HG02885 (cell line): ENCODE results near the gene ADCY5.

Source experiments
- ATAC-seq: cut with Tn5 transposase; IDR thresholded peaks from one replicate; pipeline ENCODE4 v1.9.1; 2021; ENCODE audit warnings: mild to moderate bottlenecking; ENCODE audit not compliant: unreplicated experiment, poor library complexity

Gene ADCY5

DNA sequence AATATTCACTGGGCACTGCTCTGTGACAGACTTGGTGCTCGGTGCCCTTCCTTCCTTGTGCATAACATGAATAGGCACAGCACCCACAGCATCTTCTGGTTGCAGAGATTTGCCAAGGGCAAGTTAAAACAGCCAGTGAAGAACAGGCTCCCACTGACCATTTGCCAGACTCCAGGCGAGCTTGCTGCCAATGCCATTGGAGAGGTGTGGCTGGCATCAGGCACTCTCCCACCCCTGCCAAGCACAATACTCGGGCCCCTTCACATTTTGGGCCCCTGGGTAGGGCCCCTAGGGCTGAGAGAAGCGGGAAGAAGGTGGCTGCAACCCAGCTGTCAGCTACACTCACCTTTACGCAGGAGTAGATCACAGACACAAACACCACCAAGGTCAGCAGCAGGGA, 135.0 kb downstream of the ADCY5 start:
- ATAC-seq, result no peak

DNA sequence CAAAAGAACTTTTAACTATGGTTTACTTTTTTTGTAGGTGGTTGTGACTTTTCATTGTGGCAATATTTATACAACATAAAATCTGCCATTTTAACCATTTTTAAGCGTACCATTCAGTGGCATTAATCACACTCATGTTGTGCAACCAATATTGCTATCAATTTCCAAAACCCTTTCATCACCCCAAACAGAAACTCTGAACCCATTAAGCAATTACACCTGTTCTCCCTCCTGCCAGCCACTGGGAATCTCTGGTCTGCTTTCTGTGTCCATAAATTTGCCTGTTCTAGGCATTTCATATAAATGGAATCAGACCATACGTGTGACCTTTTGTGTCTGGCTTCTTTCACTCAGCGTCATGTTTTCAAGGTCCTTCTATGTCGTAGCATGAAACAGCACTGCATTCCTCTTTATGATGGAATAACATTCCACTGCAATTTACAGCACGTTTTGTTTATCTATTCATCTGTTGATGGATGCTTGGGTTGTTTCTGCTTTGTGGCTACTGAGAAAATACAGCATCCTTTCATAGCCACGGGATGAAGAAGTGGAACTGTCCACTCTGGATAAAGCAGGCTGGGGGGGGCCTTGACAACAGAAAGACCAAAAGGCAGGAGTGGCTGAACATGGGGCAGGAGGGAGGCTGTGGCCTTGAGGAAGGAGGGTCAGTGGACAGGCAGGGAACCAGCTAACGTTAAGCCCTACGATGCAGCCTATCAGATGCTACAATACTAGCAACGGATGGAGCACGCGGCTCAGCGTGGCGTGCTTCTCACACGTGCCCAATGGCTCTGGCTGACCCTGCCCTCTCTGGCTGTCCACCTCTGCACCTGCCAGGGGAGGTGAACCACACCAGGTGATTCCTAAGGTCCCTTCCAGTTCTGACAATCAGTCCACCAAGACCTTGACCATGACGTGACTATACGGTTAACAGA, 136.3 kb downstream of the ADCY5 start:
- ATAC-seq, result no peak

DNA sequence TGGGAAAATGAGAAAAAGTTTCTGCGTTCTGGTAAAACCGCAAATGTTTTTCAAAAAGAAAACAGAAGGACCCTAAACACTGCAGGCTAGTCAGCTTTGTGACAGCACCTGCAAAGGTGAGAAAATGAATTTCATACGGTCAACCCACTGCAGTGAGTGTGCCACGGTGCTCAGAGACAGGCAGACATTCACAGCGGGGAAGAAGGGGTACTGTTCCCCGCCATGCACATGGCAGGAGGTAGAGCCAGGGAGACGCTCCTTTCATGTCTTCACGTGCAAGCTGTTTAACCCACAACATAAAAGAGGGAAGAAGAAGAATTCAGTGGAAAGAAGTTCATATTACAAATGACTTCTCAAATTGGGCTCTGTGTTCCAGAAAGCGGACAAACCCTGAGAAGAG, 137.7 kb downstream of the ADCY5 start:
- no peak for ATAC-seq

DNA sequence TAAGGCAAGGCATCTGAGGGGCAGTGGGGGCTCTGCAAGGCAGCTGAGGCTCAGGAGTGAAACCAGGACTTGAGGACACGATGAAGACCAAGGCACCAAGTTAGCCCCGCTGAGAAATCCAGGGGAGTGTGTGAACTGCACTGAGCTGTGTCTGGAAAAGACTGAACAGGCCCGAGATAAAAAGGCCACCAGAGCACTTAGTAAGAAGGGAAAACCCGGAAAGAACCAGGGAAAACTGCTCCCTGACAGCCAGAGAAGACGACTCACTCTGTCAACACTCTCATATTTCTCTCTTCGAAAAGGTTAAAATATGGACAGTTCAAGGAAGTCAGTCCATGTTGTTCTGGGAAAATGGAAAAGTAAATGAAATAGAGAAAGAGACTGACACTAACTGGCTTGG, 138.1 kb downstream of the ADCY5 start:
- ATAC-seq, result no peak

DNA sequence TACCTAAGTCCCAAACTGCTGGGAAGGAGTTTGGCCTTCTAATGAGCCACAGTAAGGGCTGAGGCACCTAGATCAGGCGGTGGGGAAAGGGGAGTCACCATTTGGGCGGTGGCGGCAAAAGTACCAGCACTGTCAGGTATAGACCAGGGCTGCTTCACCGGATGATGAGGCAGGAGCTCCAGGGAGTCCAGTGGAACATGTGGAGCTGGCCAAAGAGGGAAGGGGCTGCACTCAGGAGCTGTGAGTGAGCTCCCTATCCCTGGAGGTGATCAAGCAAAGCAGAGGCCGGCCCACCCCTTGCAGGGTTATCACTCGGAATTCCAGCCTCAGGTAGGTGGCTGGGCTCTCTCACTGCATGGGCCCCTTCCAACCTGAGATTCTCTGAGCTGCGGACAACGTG, 138.7 kb downstream of the ADCY5 start:
- ATAC-seq, result no peak

DNA sequence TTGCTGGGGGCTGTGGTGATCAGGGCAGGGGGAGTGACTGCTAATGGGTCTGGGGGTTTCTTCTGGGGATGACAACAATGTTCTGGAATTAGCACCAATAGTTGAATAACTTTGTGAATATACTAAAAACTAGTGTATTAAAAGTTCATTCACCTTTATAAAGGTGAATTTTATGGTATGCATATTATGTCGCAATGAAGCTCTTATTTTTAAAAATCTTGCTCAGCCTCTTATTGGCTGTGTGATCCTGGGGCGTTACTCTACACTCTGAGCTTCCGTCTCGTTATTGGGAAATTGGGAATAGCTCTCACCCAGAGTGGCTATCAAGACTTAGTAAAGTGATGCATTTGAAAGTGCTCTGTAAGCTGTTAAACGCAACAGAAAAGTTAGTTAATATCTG, 141.8 kb downstream of the ADCY5 start:
- no peak for ATAC-seq

DNA sequence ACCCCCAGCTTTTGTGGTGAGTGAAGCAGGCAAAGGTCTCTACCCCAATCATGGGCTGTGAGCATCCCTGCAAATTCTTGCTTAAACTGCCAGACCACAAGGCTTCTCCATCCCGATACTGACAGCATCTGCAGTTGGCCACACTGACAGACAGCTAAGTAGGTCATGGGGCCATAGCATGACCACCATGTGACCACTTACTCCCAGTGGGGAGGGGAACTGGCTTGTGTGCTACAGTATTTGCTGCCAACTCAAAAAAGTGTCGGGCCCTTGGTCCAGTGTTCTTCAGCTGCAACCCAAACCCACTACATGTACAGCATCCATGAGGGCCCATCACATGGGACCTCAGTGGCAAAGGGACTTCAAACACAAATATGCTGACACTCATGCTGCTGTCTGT, 143.7 kb downstream of the ADCY5 start:
- no peak for ATAC-seq

DNA sequence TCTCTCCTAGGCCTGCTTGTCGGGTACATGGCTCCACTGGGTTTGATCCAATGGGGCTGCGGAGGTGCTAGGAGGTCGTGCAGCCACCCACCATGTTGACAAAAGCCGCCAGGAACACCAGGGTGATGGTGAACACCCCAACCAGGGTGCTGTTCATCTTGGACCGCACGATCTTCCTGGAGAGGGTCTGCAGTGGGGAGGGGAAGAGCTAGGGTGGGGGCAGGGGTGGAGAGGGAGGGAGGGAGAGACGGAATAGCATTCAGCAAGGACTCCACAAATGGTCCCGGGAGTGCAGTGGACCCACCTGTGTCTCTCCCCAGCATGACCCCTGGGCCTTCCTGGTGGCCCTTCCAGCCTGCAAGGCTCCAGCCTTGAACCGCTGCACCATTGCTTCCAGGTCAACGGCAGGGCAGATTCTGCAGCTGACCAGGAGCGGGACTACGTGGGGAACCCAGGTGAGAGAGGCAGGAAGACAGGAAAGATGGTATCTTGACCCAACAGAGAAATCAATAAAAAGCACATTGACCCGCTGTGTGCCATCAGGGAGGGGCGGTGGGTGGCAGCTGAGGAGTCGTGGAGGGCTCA, 144.8 kb downstream of the ADCY5 start:
- ATAC-seq, result no peak

DNA sequence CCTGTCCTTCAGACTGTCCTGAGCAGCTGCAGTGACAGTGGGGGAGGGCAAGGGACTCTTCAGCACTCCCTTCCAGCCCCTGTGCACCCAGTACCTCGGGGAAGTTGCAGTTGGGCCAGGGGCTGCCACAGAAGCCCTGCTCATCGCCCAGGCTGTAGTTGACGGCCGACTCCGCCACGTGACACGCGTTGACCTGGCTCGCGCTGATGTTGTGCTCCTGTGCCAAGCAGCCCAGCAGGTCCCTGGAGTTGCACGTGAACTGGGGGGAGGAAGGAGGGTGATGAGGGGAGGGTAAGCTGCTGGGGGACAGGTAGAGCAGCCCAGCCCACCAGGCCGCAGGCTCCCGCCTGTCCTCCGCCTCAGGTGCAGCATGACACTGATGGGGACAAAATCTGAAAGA, 145.9 kb downstream of the ADCY5 start:
- no peak for ATAC-seq

DNA sequence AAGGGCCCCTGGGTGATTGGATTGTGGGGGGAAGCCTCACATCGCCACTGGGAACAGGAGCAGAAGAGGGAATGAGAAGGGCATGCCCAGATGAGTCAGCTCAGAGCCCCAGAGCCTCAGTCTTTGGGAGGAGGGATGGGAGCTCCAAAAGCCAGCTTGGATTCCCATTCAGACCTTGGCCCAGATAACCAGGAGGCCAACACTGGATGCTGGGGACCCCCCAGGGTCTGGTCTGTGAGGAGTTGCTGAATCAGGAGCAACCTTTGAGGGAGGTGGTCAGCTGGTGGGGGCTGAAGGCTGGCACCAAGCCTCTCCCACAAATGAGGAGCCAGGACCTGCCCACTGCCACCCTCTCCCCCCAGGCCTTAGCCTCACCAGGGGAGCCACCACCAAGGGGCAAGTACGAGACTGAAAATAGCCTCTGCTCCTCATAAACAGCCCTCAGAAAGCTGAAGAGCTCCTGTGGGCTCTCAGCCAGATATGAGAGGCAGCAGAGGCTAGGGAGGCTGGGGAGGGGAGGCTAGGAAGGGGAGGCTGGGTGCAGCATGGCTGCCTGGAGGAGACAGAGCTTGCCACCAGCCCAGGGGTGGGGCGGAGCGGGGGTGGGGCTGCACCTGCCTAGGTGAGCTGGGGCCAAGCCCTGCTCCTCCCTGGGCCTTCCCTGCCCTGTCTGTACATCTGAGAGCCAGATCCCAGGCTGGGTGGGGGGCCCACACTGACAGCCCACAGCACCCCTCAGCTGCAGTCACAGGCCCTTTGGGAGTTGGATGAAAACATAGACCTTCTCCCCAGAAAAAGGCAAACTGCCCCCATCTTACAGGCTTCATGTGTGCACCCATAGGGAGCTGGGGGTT, 147.3 kb downstream of the ADCY5 start:
- no peak for ATAC-seq

DNA sequence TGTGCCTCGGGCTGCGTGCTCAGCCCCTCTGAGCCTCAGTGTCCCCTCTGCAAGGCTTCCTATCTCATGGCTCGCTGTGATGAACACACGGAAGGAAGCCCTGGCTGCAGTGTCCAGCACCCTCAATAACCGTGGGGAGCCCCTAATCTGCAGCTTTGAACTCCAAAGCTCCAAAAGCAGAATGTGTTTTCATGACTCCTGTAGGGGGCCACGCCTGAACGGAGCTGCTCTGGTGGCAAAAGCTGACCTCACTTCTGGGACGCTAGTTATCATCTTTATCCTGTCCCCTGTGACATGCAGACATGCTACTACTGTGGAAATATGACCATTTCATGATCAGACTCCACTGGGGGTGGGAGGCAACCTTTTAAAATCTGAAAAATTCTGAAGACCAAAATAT, 148.3 kb downstream of the ADCY5 start:
- no peak for ATAC-seq

DNA sequence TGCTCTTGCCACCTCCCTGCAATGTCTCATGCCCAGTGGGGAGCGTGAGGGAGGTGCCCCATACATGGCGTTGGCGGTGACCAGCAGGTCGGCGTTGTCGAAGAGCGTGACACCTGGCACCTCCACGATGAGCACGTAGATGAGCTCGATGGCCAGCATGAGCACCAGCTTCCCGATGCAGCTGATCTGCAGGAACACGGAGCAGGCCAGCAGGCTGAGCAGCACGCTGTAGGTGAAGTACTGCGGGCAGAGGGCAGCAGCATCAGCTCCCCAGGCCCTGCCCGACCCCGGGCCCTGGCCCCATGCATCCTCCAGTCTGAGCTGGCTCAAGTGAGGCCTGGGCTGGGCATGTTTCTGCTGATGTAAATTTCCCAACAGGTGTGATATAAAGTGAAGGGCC, 148.8 kb downstream of the ADCY5 start:
- no peak for ATAC-seq

DNA sequence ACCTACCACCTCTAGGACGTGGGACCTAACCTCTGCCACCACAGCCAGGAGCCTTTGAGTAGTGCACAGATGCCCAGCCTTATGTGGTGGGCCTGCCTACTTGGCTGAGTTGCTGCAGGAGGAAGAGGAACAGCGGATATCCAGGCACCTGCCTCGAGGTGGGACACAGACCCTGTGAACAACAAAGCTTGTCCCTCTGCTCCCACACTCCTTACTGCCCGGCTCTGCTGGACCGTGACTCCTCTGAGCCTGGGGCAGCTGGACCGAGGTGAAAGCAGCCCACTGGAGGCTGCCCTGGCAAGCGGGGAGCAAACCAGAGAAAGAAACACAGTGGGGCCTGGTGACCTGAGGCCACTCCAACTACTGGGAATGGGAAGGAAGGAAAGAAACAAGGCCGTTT, 149.3 kb downstream of the ADCY5 start:
- no peak for ATAC-seq

DNA sequence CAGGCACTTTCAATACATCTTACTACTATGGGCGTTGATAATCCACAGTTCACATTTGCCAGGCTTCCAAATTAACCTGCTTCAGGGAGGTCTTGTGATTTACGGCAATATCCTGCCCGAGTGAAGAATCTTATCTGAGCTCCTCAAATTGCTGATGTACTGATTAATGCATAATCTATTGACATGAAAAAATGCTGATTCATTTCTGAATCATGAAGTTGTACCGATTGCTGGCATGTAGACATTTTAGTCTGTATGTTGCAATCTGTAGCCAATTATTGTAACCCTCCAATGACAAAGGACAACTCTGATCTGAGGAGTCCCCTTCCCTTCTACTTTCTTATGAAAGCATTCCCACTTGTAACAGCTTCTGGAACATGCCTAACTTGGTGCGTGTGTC, 150.0 kb downstream of the ADCY5 start:
- no peak for ATAC-seq

DNA sequence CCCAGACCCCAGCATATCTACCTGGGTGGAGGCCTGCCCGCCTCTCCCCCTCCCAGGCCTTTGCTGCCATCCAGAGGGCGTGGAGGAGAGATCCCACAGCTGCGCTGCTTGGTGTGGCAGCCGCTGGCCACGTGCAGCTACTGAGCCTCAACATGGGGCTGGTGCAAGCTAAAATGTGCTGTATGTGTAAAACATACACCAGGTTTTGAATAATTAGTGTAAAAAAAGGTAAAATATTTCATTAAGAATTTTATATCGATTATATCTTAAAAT, 151.3 kb downstream of the ADCY5 start:
- ATAC-seq, result no peak

DNA sequence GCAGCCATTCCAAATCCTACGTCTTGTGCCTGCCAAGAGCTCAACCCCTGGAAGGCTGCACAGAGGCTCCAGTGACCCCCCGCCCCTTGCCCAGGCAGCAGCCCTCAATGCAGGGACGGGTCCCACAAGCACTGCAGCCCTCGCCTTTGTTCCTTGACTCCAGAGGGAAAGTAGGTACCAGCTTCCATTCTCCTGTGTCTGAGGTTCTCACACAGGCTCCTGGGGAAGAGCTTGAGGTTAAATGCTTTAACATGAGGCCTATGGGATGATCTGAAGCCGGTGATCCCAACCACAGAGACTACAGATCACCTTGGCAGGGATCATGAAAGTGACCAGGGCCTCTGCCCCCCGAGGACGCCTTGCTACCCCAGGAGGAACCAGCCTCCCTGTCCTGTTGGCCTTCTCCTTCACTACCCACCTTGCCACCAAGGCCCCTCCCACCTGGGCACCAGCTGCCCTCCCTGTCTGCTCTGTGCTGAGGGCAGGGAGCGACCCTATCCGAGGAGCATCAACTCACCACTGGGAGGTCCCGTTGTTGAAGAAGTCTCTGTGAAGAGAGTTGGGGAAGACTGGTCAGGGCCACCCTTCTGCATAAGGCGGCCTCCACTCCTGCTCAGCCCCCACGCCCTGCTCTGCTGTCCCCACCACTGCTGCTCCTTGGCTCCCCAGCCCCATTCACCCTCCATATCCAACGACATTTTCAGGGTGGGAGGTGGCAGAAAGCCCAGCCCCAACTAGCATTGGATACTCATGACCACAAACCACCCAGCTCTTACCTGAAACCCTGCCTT, 151.9 kb downstream of the ADCY5 start:
- no peak for ATAC-seq

DNA sequence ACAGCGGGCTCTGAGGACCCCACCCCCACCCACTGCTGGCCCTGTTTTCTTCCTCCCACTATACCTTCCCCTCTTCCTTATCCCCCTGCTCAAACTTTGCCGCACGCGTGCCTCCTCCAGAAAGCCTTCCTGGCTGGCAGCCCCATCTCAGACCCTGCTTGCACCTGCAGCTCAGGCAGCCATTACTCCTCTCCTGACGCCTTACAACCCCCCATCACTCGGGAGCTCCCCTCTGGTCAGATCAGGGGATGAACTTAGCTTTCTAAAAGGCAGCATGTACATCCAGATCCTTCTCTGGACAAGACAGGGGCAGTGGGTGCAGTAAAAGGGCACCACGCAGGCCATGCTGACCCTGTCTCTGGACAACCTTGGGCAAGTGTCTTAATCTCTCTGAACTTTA, 152.6 kb downstream of the ADCY5 start:
- no peak for ATAC-seq

DNA sequence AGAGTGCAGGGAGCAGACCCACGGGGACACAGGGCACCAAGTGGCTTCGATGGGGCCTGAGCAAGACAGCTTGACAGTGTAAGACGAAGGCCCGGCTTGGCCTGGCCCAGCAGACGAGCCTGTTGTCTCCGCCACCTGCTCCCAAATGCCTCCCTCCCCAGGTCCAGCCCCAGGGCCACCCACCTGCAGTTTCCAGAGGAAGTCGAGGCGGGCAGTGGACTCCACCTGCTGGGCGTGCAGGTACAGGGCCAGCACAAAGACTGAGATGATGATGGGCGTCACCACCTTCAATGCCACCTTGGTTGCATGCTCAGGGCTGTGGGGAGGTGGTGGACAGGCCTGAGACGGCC, 153.0 kb downstream of the ADCY5 start:
- ATAC-seq, result no peak

DNA sequence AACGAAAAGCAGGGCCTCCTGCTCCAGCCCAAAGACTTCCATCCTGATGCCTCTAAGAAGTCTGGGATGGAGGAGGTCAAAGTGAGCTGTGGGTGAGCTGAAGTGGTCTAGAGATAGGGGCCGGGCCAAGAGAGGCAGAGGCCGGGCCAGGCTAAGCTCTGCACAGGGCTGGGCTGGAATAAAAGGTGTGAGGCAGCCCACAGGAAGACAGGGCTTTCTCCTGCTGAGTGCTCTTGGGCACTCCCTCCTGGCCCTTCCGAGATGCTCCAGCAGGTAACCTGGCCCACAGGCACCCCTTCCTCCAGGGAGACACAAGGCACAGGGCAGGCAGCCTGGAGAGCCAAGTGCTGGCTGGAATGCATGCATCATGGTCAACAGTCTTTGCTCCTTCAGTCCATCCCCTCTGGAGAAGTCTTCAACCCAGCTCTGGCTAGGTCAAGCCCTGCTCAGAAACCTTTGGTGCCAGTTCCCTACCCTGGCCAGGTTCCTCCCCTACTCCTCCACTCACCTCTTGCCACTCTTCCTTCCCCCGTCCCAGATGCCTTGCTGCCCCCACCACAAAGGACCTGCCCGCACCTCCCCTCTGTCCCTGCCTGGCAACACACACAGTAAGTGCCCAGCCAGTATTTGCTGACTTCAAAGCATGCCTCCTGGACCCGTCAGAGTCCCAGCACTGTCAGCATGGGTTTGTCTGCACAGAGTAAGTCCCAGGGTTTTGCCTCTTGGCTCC, 153.6 kb downstream of the ADCY5 start:
- ATAC-seq, result no peak

DNA sequence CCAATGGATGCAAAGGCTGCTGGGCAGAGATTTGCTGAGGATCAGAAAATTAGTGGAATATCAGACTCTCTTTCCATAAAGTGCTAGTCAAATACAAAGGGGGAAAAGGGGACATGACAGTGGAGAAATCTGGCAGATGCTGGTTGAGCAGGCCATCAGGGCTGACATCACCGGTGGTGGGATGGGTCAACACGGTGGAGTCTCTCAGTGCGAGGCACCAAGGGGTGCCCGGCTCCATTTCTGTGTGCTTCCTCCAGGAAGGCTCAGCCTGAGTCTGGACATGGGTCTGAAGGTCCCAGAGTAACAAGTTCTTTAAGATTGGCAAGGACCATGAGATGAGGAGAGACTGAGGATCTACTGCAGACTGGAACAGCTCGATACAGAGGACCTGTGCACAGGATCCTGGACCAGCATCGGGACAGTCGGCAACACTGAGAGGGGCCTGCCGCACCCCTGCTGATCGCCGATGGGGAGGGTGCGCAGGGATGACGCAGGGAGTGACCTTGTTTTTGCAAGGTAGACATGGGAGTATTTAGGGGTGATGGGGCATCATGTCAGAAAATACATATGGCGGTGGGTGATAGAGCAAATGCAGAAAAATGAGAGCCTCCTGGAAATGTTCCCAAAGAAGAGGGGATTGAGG, 154.5 kb downstream of the ADCY5 start:
- no peak for ATAC-seq
